Thymus (tissue), 11 donors: ENCODE results near the gene BICD2. TPM values are rescaled to one million over a fixed set of nuclear protein-coding genes. Genes with fewer than 3 reads are reported as not detected.

Experiments used
- DNase-seq, 9 donors: peaks; one replicate each; pipeline ENCODE4 v3.0.0-alpha.2; 2013; ENCODE audit warnings: low spot score in 9 of 9, low read depth in 6 of 9, missing footprints in 1 of 9
- H3K27ac ChIP-seq, 2 donors: one replicate each; pipeline ENCODE4 v1.5.1; 2013; ENCODE audit warnings: control low read depth in 1 of 2, low read depth in 1 of 2, low read length in 1 of 2, mild to moderate bottlenecking in 1 of 2, moderate library complexity in 1 of 2
- H3K27me3 ChIP-seq, 2 donors: one replicate each; pipeline ENCODE4 v1.5.1; 2013; ENCODE audit warnings: low read length in 1 of 2; ENCODE audit not compliant: control insufficient read depth in 2 of 2, insufficient read depth in 1 of 2
- H3K36me3 ChIP-seq, 2 donors: one replicate each; pipeline ENCODE4 v1.5.1; 2013; ENCODE audit warnings: low read length in 1 of 2, mild to moderate bottlenecking in 1 of 2, moderate library complexity in 1 of 2; ENCODE audit not compliant: control insufficient read depth in 2 of 2, insufficient read depth in 2 of 2
- H3K4me1 ChIP-seq, 2 donors: one replicate each; pipeline ENCODE4 v1.5.1; 2013; ENCODE audit warnings: low read length in 2 of 2; ENCODE audit not compliant: control insufficient read depth in 2 of 2, insufficient read depth in 2 of 2
- H3K4me3 ChIP-seq, 2 donors: one replicate each; pipeline ENCODE4 v1.5.1; 2013; ENCODE audit warnings: low read length in 2 of 2, control low read depth in 1 of 2, mild to moderate bottlenecking in 1 of 2
- H3K9me3 ChIP-seq, 2 donors: one replicate each; pipeline ENCODE4 v1.5.1; 2013; ENCODE audit warnings: low read length in 1 of 2, mild to moderate bottlenecking in 1 of 2; ENCODE audit not compliant: control insufficient read depth in 2 of 2, insufficient read depth in 1 of 2
- WGBS: extraction: QIAGEN DNeasy Blood & Tissue Kit; methylation state at CpG from one replicate; pipeline ENCODE4 v1.1.7; 2013; 5-methylcytosine and 5-hydroxymethylcytosine counted together
- polyA plus RNA-seq: library from polyadenylated mRNA; stranded (reverse); fragments of 200-250 nt; gene quantifications from one replicate; pipeline ENCODE4 v1.2.3, GENCODE V29; 2013
- total RNA-seq: library from RNA; stranded (reverse); fragments of 120-200 nt; gene quantifications from one replicate; pipeline ENCODE4 v1.2.4, GENCODE V29; 2013
- donor health status: healthy.

The BICD2 gene
- total and polyA plus RNA-seq, 2 donors, result 16.8 to 17.4 TPM

- WGBS, result 96% methylated on average over 17 of the region's 17 CpGs
- no peak overlapping the region for H3K27ac ChIP-seq
Measured at GRCh38 chr9:92715488-92716231, 49.0 kb downstream of the BICD2 start.

GRCh38 chr9:92714787-92715487, 49.7 kb downstream of the BICD2 start:
- no peaks in the 10 kb centered on the region for H3K4me1 ChIP-seq
- H3K4me3 ChIP-seq, result no peak overlapping the region
- peaks cover 0 to 6% of the 10 kb centered on the region in 2 donors for H3K9me3 ChIP-seq
- H3K36me3 ChIP-seq, result peaks cover 75 to 90% of the 10 kb centered on the region in 2 donors
- no peak overlapping the region for H3K27ac ChIP-seq
- WGBS, result 97% methylated on average over 34 of the region's 34 CpGs
- no peak for DNase-seq
- no peaks in the 10 kb centered on the region for H3K27me3 ChIP-seq

More at GRCh38 chr9:92715488-92716231, 49.0 kb downstream of the BICD2 start:
- Histone ChIP-seq H3K36me3 (peaks cover 78 to 91% of the 10 kb centered on the region in 2 donors), H3K4me1 (no peaks in the 10 kb centered on the region), H3K27me3 (no peaks in the 10 kb centered on the region), H3K9me3 (peaks cover 0 to 6% of the 10 kb centered on the region in 2 donors), H3K4me3 (no peak overlapping the region)
- DNase-seq, result no peak

- DNase-seq, result no peak
- Histone ChIP-seq H3K4me3 (no peak overlapping the region), H3K4me1 (no peaks in the 10 kb centered on the region), H3K9me3 (peaks cover 0 to 6% of the 10 kb centered on the region in 2 donors), H3K27me3 (no peaks in the 10 kb centered on the region), H3K27ac (no peak overlapping the region), H3K36me3 (peaks cover 73 to 89% of the 10 kb centered on the region in 2 donors)
- WGBS, result 95% methylated on average over 3 of the region's 3 CpGs
Measured at GRCh38 chr9:92714016-92714415, 50.6 kb downstream of the BICD2 start.

- H3K4me1 ChIP-seq, result no peaks in the 10 kb centered on the region
- no peak overlapping the region for H3K27ac ChIP-seq
- peaks cover 0 to 6% of the 10 kb centered on the region in 2 donors for H3K9me3 ChIP-seq
- no peak for DNase-seq
- H3K4me3 ChIP-seq, result no peak overlapping the region
- no peaks in the 10 kb centered on the region for H3K27me3 ChIP-seq
- H3K36me3 ChIP-seq, result peaks cover 68 to 85% of the 10 kb centered on the region in 2 donors
- 97% methylated on average over 15 of the region's 15 CpGs for WGBS
Measured at GRCh38 chr9:92713528-92713927, 51.1 kb downstream of the BICD2 start.

DNA sequence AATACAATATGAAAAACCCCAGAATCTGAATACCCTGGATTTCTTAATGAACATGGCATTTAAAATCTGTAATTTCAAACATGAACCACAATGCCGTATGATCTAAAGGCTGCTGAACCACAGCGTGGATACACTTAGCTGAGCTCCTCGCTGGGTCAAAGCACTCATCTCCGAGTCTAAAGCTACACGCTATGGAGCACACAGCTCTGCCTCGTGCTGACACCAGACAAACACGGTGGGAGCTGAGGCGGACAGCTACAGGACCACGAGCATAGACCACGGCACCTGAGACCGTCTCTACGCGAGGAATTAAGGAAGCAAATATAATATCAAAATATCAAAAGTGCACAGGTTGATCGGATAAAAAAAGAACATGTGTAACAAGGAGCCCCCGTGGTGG, 51.9 kb downstream of the BICD2 start:
- Histone ChIP-seq H3K4me3 (no peak overlapping the region), H3K27me3 (no peaks in the 10 kb centered on the region), H3K4me1 (no peaks in the 10 kb centered on the region), H3K9me3 (peaks cover 0 to 6% of the 10 kb centered on the region in 2 donors), H3K27ac (no peak overlapping the region), H3K36me3 (peaks cover 60 to 78% of the 10 kb centered on the region in 2 donors)
- DNase-seq, result no peak
- WGBS, result 98% methylated on average over 15 of the region's 15 CpGs

DNA sequence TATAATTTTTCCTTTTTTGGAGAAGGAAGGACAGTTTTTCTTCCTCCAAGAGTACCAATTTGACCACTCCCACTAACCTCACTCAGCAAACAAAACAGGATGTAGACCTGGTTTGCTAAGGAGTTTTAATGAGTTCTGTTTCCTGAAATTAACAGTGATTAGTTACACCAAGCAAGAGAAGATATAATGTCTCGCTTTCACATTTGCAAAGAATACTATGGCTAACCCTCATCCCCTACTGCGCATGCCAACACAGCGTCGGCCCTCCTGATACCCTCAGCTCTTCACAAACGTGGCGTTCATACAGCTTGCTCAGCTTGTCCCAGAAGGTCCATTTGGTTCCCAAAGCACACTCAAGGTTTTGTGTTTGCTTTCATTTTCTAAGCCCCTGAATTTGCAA, 52.8 kb downstream of the BICD2 start:
- no peak for DNase-seq
- peaks cover 0 to 6% of the 10 kb centered on the region in 2 donors for H3K9me3 ChIP-seq
- H3K27me3 ChIP-seq, result no peaks in the 10 kb centered on the region
- no peaks in the 10 kb centered on the region for H3K4me1 ChIP-seq
- 42% methylated on average over 6 of the region's 6 CpGs for WGBS
- peak overlapping the region in 1 of 2 donors; percentile 37 for H3K27ac ChIP-seq
- H3K36me3 ChIP-seq, result peaks cover 52 to 69% of the 10 kb centered on the region in 2 donors
- no peak overlapping the region for H3K4me3 ChIP-seq

DNA sequence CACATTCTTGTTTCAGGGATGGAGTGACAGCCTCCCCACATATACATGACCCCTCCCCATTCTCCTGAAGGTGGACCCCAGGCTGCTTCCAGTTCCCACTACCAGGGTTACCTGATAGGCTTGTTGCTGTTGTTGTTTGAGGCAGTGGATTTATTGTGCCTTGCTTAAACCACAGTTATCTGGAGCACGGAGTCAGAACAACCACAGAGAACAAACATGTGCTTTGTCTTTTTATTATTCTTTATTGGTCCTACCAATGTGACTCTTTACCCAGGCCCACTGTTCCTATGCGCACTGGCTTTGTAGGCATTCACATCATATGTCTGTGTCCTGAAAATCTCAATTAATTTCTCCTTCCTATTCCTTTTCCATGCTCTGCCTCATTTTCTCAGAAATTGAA, 53.5 kb downstream of the BICD2 start:
- Histone ChIP-seq H3K27ac (no peak overlapping the region), H3K36me3 (peaks cover 52 to 62% of the 10 kb centered on the region in 2 donors)
- DNase-seq, result no peak

DNA sequence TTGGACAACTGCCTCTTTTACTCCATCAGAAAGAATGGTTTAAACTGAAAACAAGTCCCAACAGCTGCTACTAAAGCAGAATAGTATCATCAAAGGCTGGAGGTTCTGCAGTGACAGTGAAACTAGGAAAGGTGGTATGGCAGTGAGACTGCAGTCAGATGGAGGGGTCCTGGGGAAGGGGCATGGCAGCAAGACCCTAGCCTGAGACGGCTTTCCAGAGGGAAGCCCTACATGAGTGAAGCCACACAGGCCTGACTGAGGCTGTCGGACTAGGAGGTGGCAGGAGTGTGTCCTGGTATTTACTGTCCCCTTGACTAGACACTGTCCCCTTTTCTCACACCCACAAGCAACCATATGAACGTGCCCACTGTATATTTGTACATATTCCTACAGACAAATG, 54.3 kb downstream of the BICD2 start:
- Histone ChIP-seq H3K27me3 (no peaks in the 10 kb centered on the region), H3K27ac (no peak overlapping the region), H3K4me3 (no peak overlapping the region), H3K36me3 (peaks cover 44 to 54% of the 10 kb centered on the region in 2 donors), H3K9me3 (no peaks in the 10 kb centered on the region), H3K4me1 (no peaks in the 10 kb centered on the region)
- 97% methylated on average over 3 of the region's 3 CpGs for WGBS
- DNase-seq, result no peak

More for the DNA sequence above, 53.5 kb downstream of the BICD2 start:
- H3K4me1 ChIP-seq, result no peaks in the 10 kb centered on the region
- no peak overlapping the region for H3K4me3 ChIP-seq
- WGBS, result 89% methylated on average over 2 of the region's 2 CpGs
- no peaks in the 10 kb centered on the region for H3K9me3 ChIP-seq
- no peaks in the 10 kb centered on the region for H3K27me3 ChIP-seq

- Histone ChIP-seq H3K9me3 (no peaks in the 10 kb centered on the region), H3K4me3 (no peak overlapping the region), H3K27me3 (no peaks in the 10 kb centered on the region), H3K4me1 (no peaks in the 10 kb centered on the region), H3K27ac (no peak overlapping the region), H3K36me3 (peaks cover 40 to 50% of the 10 kb centered on the region in 2 donors)
- DNase-seq, result no peak
- WGBS, result 96% methylated on average over 3 of the region's 3 CpGs
Measured at GRCh38 chr9:92709954-92710353, 54.7 kb downstream of the BICD2 start.
